Myocyte (in vitro differentiated cells): ENCODE results near the gene TACC2. TPM values are rescaled to one million over a fixed set of nuclear protein-coding genes. Genes with fewer than 3 reads are reported as not detected.
"Not testable (repeated sequence)": the region's sequence is repeated elsewhere in the genome, so short reads cannot be mapped to it uniquely, and the experiment has no call there.

Experiments
- DNase-seq: peaks from one replicate; pipeline ENCODE4 v3.0.0-alpha.2; 2012; ENCODE audit warnings: low read depth
- total RNA-seq: library from RNA; depleted of rRNA; stranded (reverse); fragments of >200 nt; gene quantifications from 2 replicates; pipeline ENCODE4 v1.2.3, GENCODE V29; 2014

Gene TACC2
- total RNA-seq, 1 donor from 2014 or later = 34.1 TPM

GRCh38 chr10:122086416-122087240 lies 97.7 kb downstream of the TACC2 start:
- DNase-seq = no peak

GRCh38 chr10:122087436-122087835 lies 98.5 kb downstream of the TACC2 start:
- no peak for DNase-seq

GRCh38 chr10:122089311-122090017 lies 100.5 kb downstream of the TACC2 start:
- DNase-seq = peak; percentile 71

GRCh38 chr10:122091722-122092121 lies 102.8 kb downstream of the TACC2 start:
- DNase-seq = no peak

GRCh38 chr10:122093076-122093475 lies 104.1 kb downstream of the TACC2 start:
- no peak for DNase-seq

GRCh38 chr10:122096181-122096580 lies 107.2 kb downstream of the TACC2 start:
- not testable (repeated sequence) for DNase-seq

- no peak for DNase-seq
These were observed 107.7 kb downstream of the TACC2 start for GRCh38 chr10:122096705-122097104.

- DNase-seq = no peak
These were observed 109.0 kb downstream of the TACC2 start for GRCh38 chr10:122097935-122098334.

- DNase-seq = peak; percentile 46
These were observed 110.0 kb downstream of the TACC2 start for GRCh38 chr10:122098924-122099323.

GRCh38 chr10:122099562-122099961 lies 110.6 kb downstream of the TACC2 start:
- no peak for DNase-seq

- no peak for DNase-seq
These were observed 113.3 kb downstream of the TACC2 start for GRCh38 chr10:122102146-122102868.

GRCh38 chr10:122102869-122103525 lies 114.0 kb downstream of the TACC2 start:
- DNase-seq = no peak

- no peak for DNase-seq
These were observed 114.6 kb downstream of the TACC2 start for GRCh38 chr10:122103592-122103991.

GRCh38 chr10:122108786-122109185 lies 119.8 kb downstream of the TACC2 start:
- DNase-seq = not testable (repeated sequence)

- no peak for DNase-seq
These were observed 123.2 kb downstream of the TACC2 start for GRCh38 chr10:122112021-122112616.

GRCh38 chr10:122112625-122113160 lies 123.7 kb downstream of the TACC2 start:
- peak; percentile 97 for DNase-seq

GRCh38 chr10:122113161-122113944 lies 124.4 kb downstream of the TACC2 start:
- peak; percentile 85 for DNase-seq

GRCh38 chr10:122113945-122114747 lies 125.2 kb downstream of the TACC2 start:
- DNase-seq = peak; percentile 37

- DNase-seq = no peak
These were observed 126.9 kb downstream of the TACC2 start for GRCh38 chr10:122115874-122116273.
